SK-N-SH (cell line): ENCODE data around the gene TMUB1. TPM values are rescaled to one million over a fixed set of nuclear protein-coding genes. Genes with fewer than 3 reads are reported as not detected.

Source experiments
- CTCF ChIA-PET: fragments of 300-600, 350-600 bp; formaldehyde crosslinking; extraction: SDS; loops from one replicate; lab custom pipeline; 2021; lab: Yijun Ruan, JAX
- POLR2A ChIA-PET: fragments of 350-600 bp; sonication (Branson Sonifier 250); formaldehyde crosslinking; extraction: SDS; loops from one replicate; lab custom pipeline; 2020; ENCODE audit warnings: antibody characterized with exemption, inconsistent platforms; lab: Yijun Ruan, JAX
- DNase-seq: peaks from one replicate; pipeline ENCODE4 v3.0.0; 2012
- H2AFZ ChIP-seq: fragments of 200-600 bp; sonication (generic); 2 replicates; pipeline ENCODE4 v1.8.1; 2016; ENCODE audit warnings: antibody characterized with exemption, mild to moderate bottlenecking, low read depth
- H3F3A ChIP-seq: fragments of 200-600 bp; sonication (generic); replicated peaks from 2 replicates; pipeline ENCODE3; 2016; ENCODE audit warnings: antibody characterized with exemption, mild to moderate bottlenecking; ENCODE audit not compliant: insufficient read depth
- H3K27ac ChIP-seq, 2 experiments: fragments of 200-500 bp in 1 of 2; fragments of 200-600 bp in 1 of 2; sonication (Bioruptor generic) in 1 of 2; sonication (generic), shearing (Covaris generic) in 1 of 2; 2 replicates each; pipeline versions ENCODE4 v1.5.1 to v1.6.1; 2014 to 2016; ENCODE audit warnings: low read depth in 2 of 2, inconsistent platforms in 1 of 2, low read length in 1 of 2, mild to moderate bottlenecking in 1 of 2, mixed read lengths in 1 of 2
- H3K27me3 ChIP-seq: fragments of 200-600 bp; sonication (generic), shearing (Covaris generic); 2 replicates; pipeline ENCODE4 v1.6.1; 2016; ENCODE audit warnings: mixed run types; ENCODE audit not compliant: insufficient read depth
- H3K36me3 ChIP-seq, 2 experiments: fragments of 200-500 bp in 1 of 2; fragments of 200-600 bp in 1 of 2; sonication (Bioruptor generic) in 1 of 2; sonication (generic) in 1 of 2; replicated peaks in 1 of 2; 2 replicates each; pipeline versions ENCODE3 to v1.5.1; 2014 to 2016; ENCODE audit warnings: low read length in 1 of 2, mild to moderate bottlenecking in 1 of 2; ENCODE audit not compliant: insufficient read depth in 2 of 2, control insufficient read depth in 1 of 2
- H3K4me1 ChIP-seq, 2 experiments: fragments of 200-500 bp in 1 of 2; fragments of 200-600 bp in 1 of 2; sonication (Bioruptor generic) in 1 of 2; sonication (generic), shearing (Covaris generic) in 1 of 2; 2 replicates each; pipeline versions ENCODE4 v1.5.1 to v1.6.1; 2014 to 2016; ENCODE audit warnings: low read depth in 1 of 2, low read length in 1 of 2, mixed run types in 1 of 2; ENCODE audit not compliant: insufficient read depth in 2 of 2, control insufficient read depth in 1 of 2
- H3K4me2 ChIP-seq: fragments of 200-600 bp; sonication (generic), shearing (Covaris generic); 2 replicates; pipeline ENCODE4 v1.6.1; 2017; ENCODE audit warnings: mixed run types
- H3K4me3 ChIP-seq, 2 experiments: fragments of 200-500 bp in 1 of 2; fragments of 200-600 bp in 1 of 2; sonication (Bioruptor generic) in 1 of 2; sonication (generic), shearing (Covaris generic) in 1 of 2; 2 replicates each; pipeline versions ENCODE4 v1.5.1 to v1.8.1; 2014 to 2016; ENCODE audit warnings: low read depth in 2 of 2, inconsistent platforms in 1 of 2, low read length in 1 of 2, mild to moderate bottlenecking in 1 of 2, mixed read lengths in 1 of 2, moderate library complexity in 1 of 2
- H3K79me2 ChIP-seq: fragments of 200-600 bp; sonication (generic); 2 replicates; pipeline ENCODE4 v1.8.1; 2017; ENCODE audit warnings: mild to moderate bottlenecking; ENCODE audit not compliant: insufficient read depth
- H3K9ac ChIP-seq: fragments of 200-600 bp; sonication (generic); 2 replicates; pipeline ENCODE4 v1.6.1; 2017; ENCODE audit warnings: mixed run types
- H3K9me2 ChIP-seq: fragments of 200-600 bp; sonication (generic); 2 replicates; pipeline ENCODE4 v1.6.1; 2017; ENCODE audit warnings: mixed run types
- H3K9me3 ChIP-seq: fragments of 200-600 bp; sonication (generic); 2 replicates; pipeline ENCODE4 v1.6.1; 2017; ENCODE audit warnings: mixed run types, mild to moderate bottlenecking, moderate library complexity
- H4K20me1 ChIP-seq: fragments of 200-600 bp; sonication (generic); 2 replicates; pipeline ENCODE4 v1.6.1; 2017; ENCODE audit warnings: mild to moderate bottlenecking, mixed run types; ENCODE audit not compliant: insufficient read depth
- CHD2 ChIP-seq: fragments of 150-350 bp; IDR thresholded peaks from 2 replicates; pipeline ENCODE4 v1.6.1; 2018; ENCODE audit warnings: low read length; ENCODE audit not compliant: partially characterized antibody
- ELF1 ChIP-seq: IDR thresholded peaks from 2 replicates; pipeline ENCODE4 v1.4.0; 2012
- EP300 ChIP-seq, 2 experiments: IDR thresholded peaks; 2 replicates each; pipeline versions ENCODE4 v1.4.0 to v1.6.1; 2012; ENCODE audit warnings: borderline replicate concordance in 1 of 2, low read depth in 1 of 2, low read length in 1 of 2
- EZH2phosphoT487 ChIP-seq: fragments of 200-600 bp; sonication (generic); IDR thresholded peaks from 2 replicates; pipeline ENCODE4 v1.6.1; 2017; ENCODE audit warnings: low read depth, mixed run types, mild to moderate bottlenecking, antibody characterized with exemption, moderate library complexity, borderline replicate concordance
- FOXJ3 ChIP-seq: sonication (generic); formaldehyde crosslinking; IDR thresholded peaks from 2 replicates; pipeline ENCODE4 v1.5.1; 2020; ENCODE audit warnings: mild to moderate bottlenecking, missing genetic modification reagents
- FOXM1 ChIP-seq: IDR thresholded peaks from 2 replicates; pipeline ENCODE4 v1.4.0; 2012; ENCODE audit warnings: low read depth, mild to moderate bottlenecking
- NFIC ChIP-seq: IDR thresholded peaks from 2 replicates; pipeline ENCODE4 v1.4.0; 2012; ENCODE audit warnings: borderline replicate concordance
- NRF1 ChIP-seq: IDR thresholded peaks from 2 replicates; pipeline ENCODE4 v1.6.1; 2012; ENCODE audit warnings: low read depth, mild to moderate bottlenecking, low read length
- REST ChIP-seq: IDR thresholded peaks from 2 replicates; pipeline ENCODE4 v1.6.1; 2012; ENCODE audit warnings: mild to moderate bottlenecking, low read depth, low read length, moderate library complexity
- RXRA ChIP-seq: IDR thresholded peaks from 2 replicates; pipeline ENCODE4 v1.4.0; 2012; ENCODE audit warnings: low read depth, mild to moderate bottlenecking, borderline replicate concordance
- SMC3 ChIP-seq: IDR thresholded peaks from 2 replicates; pipeline ENCODE4 v1.6.1; 2012; ENCODE audit warnings: low read depth, low read length, improper control_type of control experiment
- TAF1 ChIP-seq: IDR thresholded peaks from 2 replicates; pipeline ENCODE4 v1.6.1; 2012; ENCODE audit warnings: low read depth, mild to moderate bottlenecking, low read length, moderate library complexity, borderline replicate concordance
- TCF12 ChIP-seq: IDR thresholded peaks from 2 replicates; pipeline ENCODE4 v1.4.0; 2012
- USF1 ChIP-seq: IDR thresholded peaks from 2 replicates; pipeline ENCODE4 v1.4.0; 2012; ENCODE audit warnings: low read depth, borderline replicate concordance
- ZBTB33 ChIP-seq: IDR thresholded peaks from 2 replicates; pipeline ENCODE4 v1.4.0; 2012; ENCODE audit warnings: low read depth, borderline replicate concordance
- WGBS: methylation state at CpG from one replicate; pipeline ENCODE4 v1.1.6; 2017; ENCODE audit warnings: low lambda C conversion rate; 5-methylcytosine and 5-hydroxymethylcytosine counted together
- polyA plus RNA-seq, 3 experiments: library from polyadenylated mRNA; depleted of rRNA; stranded (reverse); fragments of >200 nt; gene quantifications; 2 replicates each; pipeline ENCODE4 v1.2.3, GENCODE V29; 2012

The TMUB1 gene
- polyA plus RNA-seq, 1 of the 3 experiments (the other 2 are of a cell fraction) = 60.6 TPM

GRCh38 chr7:151051108-151051507 is 32.2 kb downstream of the TMUB1 start:
- Histone ChIP-seq H3K9me3 (no peaks in the 10 kb centered on the region), H3K27ac (no peak overlapping the region), H3K4me3 (no peak overlapping the region), H4K20me1 (no peaks in the 10 kb centered on the region), H3K27me3 (no peaks in the 10 kb centered on the region), H3K79me2 (peaks cover 6% of the 10 kb centered on the region; the same call in 1 of the 2 replicates), H3K9ac (no peak overlapping the region), H3K36me3 (peaks cover 3 to 40% of the 10 kb centered on the region in 2 experiments), H3K9me2 (no peaks in the 10 kb centered on the region), H3F3A (peaks cover 17% of the 10 kb centered on the region), H3K4me1 (peaks cover 13 to 34% of the 10 kb centered on the region in 2 experiments), H3K4me2 (no peak overlapping the region), H2AFZ (no peak overlapping the region)
- 81% methylated on average over 7 of the region's 50 CpGs for WGBS
- ChIA-PET CTCF (interaction anchor here (1.1 kb wide), 1 partner anchor 34 kb away, joined by 3 read pairs; no protein-coding TSS in a partner anchor), POLR2A (no interaction called here)
- TF ChIP-seq REST (peak; percentile 65; the same call in 1 of the 2 replicates), NFIC (no peak)
- DNase-seq = no peak

- Histone ChIP-seq H3K27me3 (no peaks in the 10 kb centered on the region), H3K9me2 (no peaks in the 10 kb centered on the region), H3K27ac (no peak overlapping the region), H3F3A (peaks cover 17% of the 10 kb centered on the region), H3K4me3 (no peak overlapping the region), H3K4me1 (peaks cover 13 to 41% of the 10 kb centered on the region in 2 experiments), H3K79me2 (no peaks in the 10 kb centered on the region), H3K36me3 (peaks cover 4 to 28% of the 10 kb centered on the region in 2 experiments), H2AFZ (no peak overlapping the region), H3K9me3 (no peaks in the 10 kb centered on the region)
- POLR2A ChIA-PET = interaction anchor here (1.0 kb wide), 1 partner anchor 10 kb away, joined by 5 read pairs; no protein-coding TSS in a partner anchor
- CTCF ChIA-PET = interaction anchor here (0.8 to 1.8 kb wide), 6 partner anchors 9 to 62 kb away, joined by 3 to 7 read pairs (median 4); partner anchors contain the start of genes CDK5 and SLC4A2
- TF ChIP-seq USF1 (no peak), NRF1 (no peak), EZH2phosphoT487 (no peak), SMC3 (no peak), RXRA (no peak), CHD2 (no peak), TAF1 (no peak), ELF1 (no peak), REST (no peak), TCF12 (no peak), ZBTB33 (no peak), EP300 (IDR thresholded peaks at IDR 0.05; ENCODE audit: borderline replicate concordance in 1 of 2, low read depth in 1 of 2, low read length in 1 of 2) (no peak), FOXJ3 (CRISPR knock-in tag) (no peak), FOXM1 (no peak)
- TF ChIP-seq, all 33 proteins: peak for 0
- Histone ChIP-seq H3K4me2 (no peak overlapping the region), H3K9ac (no peak overlapping the region), H4K20me1 (no peaks in the 10 kb centered on the region)
- WGBS = 96% methylated on average over 26 of the region's 38 CpGs
- no peak for DNase-seq
These were observed 34.3 kb downstream of the TMUB1 start for GRCh38 chr7:151048911-151049463.
